ENCODE measurements around the gene SLC27A6. TPM values are rescaled to one million over a fixed set of nuclear protein-coding genes. Genes with fewer than 3 reads are reported as not detected.

SLC27A6 gene
- 10 to 100 TPM in 1 of 4 donors, 1 to 10 TPM in 2, not detected in 1; 2.1 to 16.8 (median 3.1) TPM for total RNA-seq

- no peak for TF ChIP-seq POLR2A (IDR thresholded peaks at IDR 0.05)
- TF ChIP-seq CTCF (IDR thresholded peaks at IDR 0.05): no peak
- intact Hi-C loops (cut with DNase I; ENCODE audit: low total_unique reads): no loop called here
- H3K27ac ChIP-seq: no peak within 1 kb of the TSS
- H3K4me1 ChIP-seq: no peaks in the 10 kb centered on the region
- H3K4me3 ChIP-seq: peak within 1 kb of the TSS; percentile 17 to 39
- H3K27me3 ChIP-seq: no peaks in the 10 kb centered on the region
- no peaks in the 10 kb centered on the region for H3K9me3 ChIP-seq
- DNase-seq: peak in 1 of 2 donors; percentile 14
- H3K36me3 ChIP-seq: no peaks in the 10 kb centered on the region
These were observed at the start of gene SLC27A6 for GRCh38 chr5:128965011-128965637. Gene SLC27A6 (plus strand): TSS chr5:128965488. CDS start chr5:128966138, 650 bp downstream.

DNA sequence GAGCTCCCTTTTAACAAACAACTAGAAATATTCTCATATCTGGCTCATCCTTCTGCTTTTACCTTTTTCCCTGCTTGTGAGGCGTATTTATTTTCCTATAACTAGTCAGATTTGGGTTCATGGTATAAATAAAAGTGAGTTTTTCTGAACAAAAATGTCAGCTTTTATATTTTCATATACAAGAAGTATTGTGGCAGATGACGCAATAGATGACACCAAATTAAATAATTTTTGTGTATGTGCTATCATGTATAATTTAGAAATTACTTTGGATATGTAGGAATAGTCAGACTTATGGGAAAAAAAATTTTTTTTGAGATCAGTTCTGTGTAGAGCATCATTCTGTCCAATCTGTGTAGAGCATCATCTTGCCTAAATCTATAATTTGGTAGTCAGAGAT is 45.7 kb upstream of the SLC27A6 start:
- intact Hi-C loops (cut with DNase I; ENCODE audit: low total_unique reads): no loop called here
- H3K9me3 ChIP-seq: no peaks in the 10 kb centered on the region
- TF ChIP-seq POLR2A (IDR thresholded peaks at IDR 0.05) (no peak), CTCF (IDR thresholded peaks at IDR 0.05) (no peak)
- DNase-seq: no peak
- H3K4me3 ChIP-seq: no peak overlapping the region
- H3K27ac ChIP-seq: no peak overlapping the region
- no peaks in the 10 kb centered on the region for H3K36me3 ChIP-seq
- no peaks in the 10 kb centered on the region for H3K4me1 ChIP-seq
- no peaks in the 10 kb centered on the region for H3K27me3 ChIP-seq

DNA sequence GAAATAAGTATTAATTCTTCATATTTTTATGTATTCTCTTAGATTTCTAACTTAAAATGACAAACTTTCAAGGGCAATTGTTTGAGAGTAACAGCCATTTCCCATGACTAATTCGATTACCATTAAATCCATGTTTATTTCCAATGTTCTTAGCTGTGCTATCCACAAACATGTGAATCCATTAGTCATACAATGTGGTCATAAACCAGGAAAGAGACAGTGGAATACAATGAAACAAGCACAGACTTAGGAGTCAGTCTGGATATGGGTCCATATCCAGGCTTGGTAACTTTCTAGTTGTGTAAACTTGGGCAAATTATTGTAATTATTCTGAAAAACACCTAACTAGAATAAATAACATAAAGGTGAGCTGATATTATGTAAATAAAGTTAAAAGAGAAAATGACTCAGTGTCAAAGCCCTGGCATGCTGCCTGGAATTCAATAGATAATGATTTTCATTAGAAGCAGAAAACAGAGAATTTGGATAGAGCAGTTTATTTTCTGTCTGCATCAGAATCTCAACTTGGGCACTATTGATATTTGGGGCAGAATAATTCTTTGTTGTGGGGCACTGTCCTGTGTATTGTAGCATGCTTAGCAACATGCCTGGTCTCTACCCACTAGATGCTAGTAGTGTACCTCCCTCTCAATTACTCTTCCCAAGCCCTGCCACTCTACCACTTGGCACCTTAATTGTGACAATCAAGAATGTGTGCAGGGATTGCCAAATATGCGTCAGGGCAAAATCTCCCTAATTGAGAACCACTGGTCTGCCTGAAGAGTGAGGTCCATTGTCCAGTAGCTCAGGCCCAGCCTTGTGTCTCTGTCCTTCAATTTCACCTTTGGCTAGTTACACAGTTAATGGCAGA is 44.7 kb upstream of the SLC27A6 start:
- H3K36me3 ChIP-seq: no peaks in the 10 kb centered on the region
- H3K4me1 ChIP-seq: no peaks in the 10 kb centered on the region
- TF ChIP-seq POLR2A (IDR thresholded peaks at IDR 0.05) (no peak), CTCF (IDR thresholded peaks at IDR 0.05) (no peak)
- DNase-seq: no peak
- no peaks in the 10 kb centered on the region for H3K27me3 ChIP-seq
- intact Hi-C loops (cut with DNase I; ENCODE audit: low total_unique reads): no loop called here
- H3K9me3 ChIP-seq: no peaks in the 10 kb centered on the region
- H3K4me3 ChIP-seq: no peak overlapping the region
- H3K27ac ChIP-seq: no peak overlapping the region

DNA sequence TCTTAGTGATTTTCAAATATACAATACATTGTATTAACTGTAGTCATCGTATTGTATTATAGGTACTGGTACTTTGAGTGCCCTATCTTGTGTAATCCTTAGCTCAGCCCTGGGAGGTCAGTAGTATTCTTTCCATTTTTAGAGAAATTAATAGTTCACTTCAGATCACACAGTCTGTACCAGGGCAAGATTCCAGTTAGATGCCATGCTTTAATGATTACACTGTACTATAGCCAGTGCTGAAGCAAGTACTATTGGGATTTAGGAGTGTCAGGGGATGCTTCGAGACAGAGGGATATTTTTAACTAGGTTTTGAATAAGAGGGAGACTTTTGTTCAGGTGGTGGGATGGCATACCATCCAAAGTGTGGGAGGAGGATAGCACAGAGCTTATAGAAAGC is 41.0 kb upstream of the SLC27A6 start:
- intact Hi-C loops (cut with DNase I; ENCODE audit: low total_unique reads): no loop called here
- TF ChIP-seq CTCF (IDR thresholded peaks at IDR 0.05) (no peak), POLR2A (IDR thresholded peaks at IDR 0.05) (no peak)
- no peak overlapping the region for H3K4me3 ChIP-seq
- H3K4me1 ChIP-seq: no peaks in the 10 kb centered on the region
- H3K27ac ChIP-seq: no peak overlapping the region
- DNase-seq: no peak
- no peaks in the 10 kb centered on the region for H3K27me3 ChIP-seq
- no peaks in the 10 kb centered on the region for H3K36me3 ChIP-seq
- H3K9me3 ChIP-seq: no peaks in the 10 kb centered on the region

GRCh38 chr5:128925973-128926372 is 39.3 kb upstream of the SLC27A6 start:
- no peak overlapping the region for H3K4me3 ChIP-seq
- no peaks in the 10 kb centered on the region for H3K36me3 ChIP-seq
- H3K27ac ChIP-seq: no peak overlapping the region
- DNase-seq: no peak
- H3K4me1 ChIP-seq: no peaks in the 10 kb centered on the region
- intact Hi-C loops (cut with DNase I; ENCODE audit: low total_unique reads): no loop called here
- no peak for TF ChIP-seq POLR2A (IDR thresholded peaks at IDR 0.05)
- no peaks in the 10 kb centered on the region for H3K27me3 ChIP-seq
- H3K9me3 ChIP-seq: no peaks in the 10 kb centered on the region
